H1 (cell line): ENCODE measurements around the gene RNF43. TPM values are rescaled to one million over a fixed set of nuclear protein-coding genes. Genes with fewer than 3 reads are reported as not detected.

Experiments
- CTCF ChIA-PET: fragments of 300-600 bp; sonication (Branson Sonifier 250); formaldehyde crosslinking; loops from one replicate; lab custom pipeline; 2021; ENCODE audit not compliant: partially characterized antibody; lab: Charles Lee
- POLR2A ChIA-PET: fragments of 300-600 bp; sonication (Branson Sonifier 250); formaldehyde crosslinking; loops from one replicate; lab custom pipeline; 2021; ENCODE audit warnings: inconsistent platforms; ENCODE audit not compliant: partially characterized antibody; lab: Charles Lee
- DNase-seq, 2 experiments: peaks; one replicate each; pipeline versions ENCODE4 v3.0.0 to v3.0.0-alpha.2; 2010 to 2022; ENCODE audit warnings: low spot score in 2 of 2, low read depth in 1 of 2, mixed read lengths in 1 of 2
- FAIRE-seq: peaks from 2 replicates; lab custom pipeline; 2011; peaks lifted over from hg19 to GRCh38; lab: Jason Lieb, UNC
- H2AFZ ChIP-seq: 2 replicates; pipeline ENCODE4 v1.8.1; 2012; ENCODE audit warnings: low read length, inconsistent platforms
- H2AK5ac ChIP-seq: 2 replicates; pipeline ENCODE4 v1.6.1; 2013; ENCODE audit warnings: low read depth, low read length
- H2BK120ac ChIP-seq: replicated peaks from 2 replicates; pipeline ENCODE3; 2013; ENCODE audit warnings: low read depth, low read length, inconsistent platforms
- H2BK12ac ChIP-seq: 2 replicates; pipeline ENCODE4 v1.6.1; 2013; ENCODE audit warnings: low read depth, low read length
- H2BK15ac ChIP-seq: 2 replicates; pipeline ENCODE4 v1.6.1; 2013; ENCODE audit warnings: low read length
- H2BK20ac ChIP-seq: 2 replicates; pipeline ENCODE4 v1.6.1; 2013; ENCODE audit warnings: low read length
- H2BK5ac ChIP-seq: 2 replicates; pipeline ENCODE4 v1.6.1; 2013; ENCODE audit warnings: low read depth, low read length
- H3K14ac ChIP-seq: 2 replicates; pipeline ENCODE4 v1.6.1; 2013; ENCODE audit warnings: inconsistent platforms; ENCODE audit not compliant: insufficient read length
- H3K18ac ChIP-seq: 2 replicates; pipeline ENCODE4 v1.6.1; 2013; ENCODE audit warnings: low read length; ENCODE audit errors: extremely low read depth
- H3K23ac ChIP-seq: 2 replicates; pipeline ENCODE4 v1.6.1; 2013; ENCODE audit warnings: inconsistent platforms; ENCODE audit not compliant: insufficient read length
- H3K23me2 ChIP-seq: 2 replicates; pipeline ENCODE4 v1.6.1; 2013; ENCODE audit warnings: low read depth, low read length
- H3K27ac ChIP-seq: 2 replicates; pipeline ENCODE4 v1.6.1; 2011; ENCODE audit warnings: low read depth, low read length, inconsistent platforms
- H3K27me3 ChIP-seq, 4 experiments: replicated peaks in 1 of 4; 1 replicate in 1 of 4; 2 replicates in 3 of 4; pipeline versions ENCODE4 v1.6.1 to v1.8.1; 2011 to 2013; ENCODE audit warnings: low read length in 3 of 4, mild to moderate bottlenecking in 3 of 4, inconsistent platforms in 2 of 4, mixed read lengths in 2 of 4, moderate library complexity in 1 of 4; ENCODE audit not compliant: control insufficient read depth in 3 of 4, insufficient read depth in 3 of 4; ENCODE audit errors: extremely low read depth in 1 of 4
- H3K36me3 ChIP-seq, 4 experiments: 2 replicates each; pipeline versions ENCODE4 v1.6.1 to v1.8.1; 2011 to 2013; ENCODE audit warnings: mild to moderate bottlenecking in 4 of 4, low read length in 3 of 4, moderate library complexity in 2 of 4, control low read depth in 1 of 4, inconsistent platforms in 1 of 4; ENCODE audit not compliant: insufficient read depth in 4 of 4, control insufficient read depth in 2 of 4
- H3K4ac ChIP-seq: replicated peaks from 2 replicates; pipeline ENCODE3; 2013; ENCODE audit warnings: low read length, low read depth, mixed read lengths, inconsistent platforms; ENCODE audit not compliant: insufficient read length
- H3K4me1 ChIP-seq, 4 experiments: replicated peaks in 1 of 4; 1 replicate in 1 of 4; 2 replicates in 3 of 4; pipeline versions ENCODE4 v1.6.1 to v1.8.1; 2011 to 2013; ENCODE audit warnings: low read length in 3 of 4, inconsistent platforms in 2 of 4, mixed read lengths in 1 of 4; ENCODE audit not compliant: insufficient read depth in 4 of 4, control insufficient read depth in 3 of 4
- H3K4me2 ChIP-seq, 2 experiments: 2 replicates each; pipeline versions ENCODE4 v1.6.1 to v1.8.1; 2011 to 2013; ENCODE audit warnings: low read depth in 2 of 2, low read length in 2 of 2, control low read depth in 1 of 2, inconsistent platforms in 1 of 2, mild to moderate bottlenecking in 1 of 2; ENCODE audit not compliant: insufficient read depth in 1 of 2
- H3K4me3 ChIP-seq, 4 experiments: fragments of 200-600, 300-600 bp in 1 of 4; sonication (generic), shearing (Covaris generic), sonication (Bioruptor Twin) in 1 of 4; 2 replicates each; pipeline versions ENCODE4 v1.5.1 to v1.8.1; 2011 to 2016; ENCODE audit warnings: low read length in 4 of 4, low read depth in 3 of 4, control low read depth in 2 of 4, inconsistent platforms in 2 of 4, mild to moderate bottlenecking in 2 of 4, mixed read lengths in 1 of 4, moderate library complexity in 1 of 4; ENCODE audit not compliant: insufficient read depth in 2 of 4; ENCODE audit errors: extremely low read depth in 1 of 4
- H3K56ac ChIP-seq: replicated peaks from 2 replicates; pipeline ENCODE3; 2013; ENCODE audit warnings: low read depth, mild to moderate bottlenecking, mixed read lengths, low read length, inconsistent platforms; ENCODE audit not compliant: insufficient read length
- H3K79me1 ChIP-seq: 2 replicates; pipeline ENCODE4 v1.6.1; 2013; ENCODE audit warnings: low read depth, low read length, control low read depth
- H3K79me2 ChIP-seq, 2 experiments: 2 replicates each; pipeline versions ENCODE4 v1.6.1 to v1.8.1; 2012 to 2013; ENCODE audit warnings: low read length in 2 of 2, mild to moderate bottlenecking in 2 of 2, inconsistent platforms in 1 of 2; ENCODE audit not compliant: insufficient read depth in 2 of 2, control insufficient read depth in 1 of 2
- H3K9ac ChIP-seq, 4 experiments: replicated peaks in 1 of 4; 1 replicate in 1 of 4; 2 replicates in 3 of 4; pipeline versions ENCODE4 v1.6.1 to v1.8.1; 2011 to 2013; ENCODE audit warnings: low read depth in 3 of 4, low read length in 3 of 4, control low read depth in 2 of 4, mild to moderate bottlenecking in 2 of 4, moderate library complexity in 2 of 4, inconsistent platforms in 1 of 4; ENCODE audit errors: extremely low read depth in 1 of 4
- H3K9me3 ChIP-seq, 2 experiments: 2 replicates each; pipeline versions ENCODE4 v1.6.1 to v1.8.1; 2012 to 2013; ENCODE audit warnings: mild to moderate bottlenecking in 2 of 2, moderate library complexity in 2 of 2, control low read depth in 1 of 2, inconsistent platforms in 1 of 2, low read depth in 1 of 2, low read length in 1 of 2, mixed read lengths in 1 of 2; ENCODE audit not compliant: insufficient read depth in 2 of 2
- H4K20me1 ChIP-seq, 2 experiments: replicated peaks in 1 of 2; 2 replicates each; pipeline versions ENCODE3 to v1.8.1; 2011 to 2013; ENCODE audit warnings: inconsistent platforms in 2 of 2, low read length in 2 of 2, mild to moderate bottlenecking in 1 of 2; ENCODE audit not compliant: insufficient read depth in 2 of 2, control insufficient read depth in 1 of 2
- H4K5ac ChIP-seq: 2 replicates; pipeline ENCODE4 v1.6.1; 2013; ENCODE audit warnings: low read length, low read depth, mixed read lengths, inconsistent platforms; ENCODE audit not compliant: insufficient read length
- H4K8ac ChIP-seq: 2 replicates; pipeline ENCODE4 v1.8.0; 2013; ENCODE audit warnings: mild to moderate bottlenecking, moderate library complexity, low read length, inconsistent platforms; ENCODE audit not compliant: insufficient read depth; ENCODE audit errors: extremely low read depth
- H4K91ac ChIP-seq: replicated peaks from 2 replicates; pipeline ENCODE3; 2013; ENCODE audit warnings: low read length, mixed read lengths, inconsistent platforms; ENCODE audit not compliant: insufficient read length
- CHD2 ChIP-seq: IDR thresholded peaks from 2 replicates; pipeline ENCODE4 v1.6.1; 2012; ENCODE audit warnings: low read length, improper control_type of control experiment
- GTF2F1 ChIP-seq: IDR thresholded peaks from 2 replicates; pipeline ENCODE4 v1.6.1; 2012; ENCODE audit warnings: low read depth, low read length, improper control_type of control experiment, borderline replicate concordance
- JUN ChIP-seq: IDR thresholded peaks from 2 replicates; pipeline ENCODE4 v1.6.1; 2011; ENCODE audit warnings: low read depth, mild to moderate bottlenecking, improper control_type of control experiment, low read length
- JUND ChIP-seq: IDR thresholded peaks from 2 replicates; pipeline ENCODE4 v1.6.1; 2011; ENCODE audit warnings: mild to moderate bottlenecking, improper control_type of control experiment, low read length
- NANOG ChIP-seq: IDR thresholded peaks from 2 replicates; pipeline ENCODE4 v1.6.1; 2011; ENCODE audit warnings: low read length, low read depth, mild to moderate bottlenecking, inconsistent platforms; ENCODE audit not compliant: insufficient read depth, poor library complexity, severe bottlenecking
- RAD21 ChIP-seq, 2 experiments: IDR thresholded peaks in 1 of 2; conservative IDR thresholded peaks in 1 of 2; 2 replicates each; pipeline ENCODE4 v1.6.1; 2011; ENCODE audit warnings: low read depth in 2 of 2, low read length in 2 of 2, improper control_type of control experiment in 1 of 2, inconsistent platforms in 1 of 2, mild to moderate bottlenecking in 1 of 2, moderate library complexity in 1 of 2
- SRF ChIP-seq: IDR thresholded peaks from 2 replicates; pipeline ENCODE4 v1.6.1; 2011; ENCODE audit warnings: mild to moderate bottlenecking, low read depth, low read length, moderate library complexity
- SUZ12 ChIP-seq: fragments of 200-600 bp; sonication (generic); IDR thresholded peaks from 2 replicates; pipeline ENCODE4 v1.6.1; 2012; ENCODE audit warnings: mild to moderate bottlenecking, inconsistent platforms, low read length, moderate library complexity, mixed read lengths
- WGBS, 2 experiments: shearing (Covaris generic) in 1 of 2; methylation state at CpG; one replicate each; pipeline versions ENCODE4 v1.1.6 to v1.1.7; 2013 to 2015; ENCODE audit warnings: low lambda C conversion rate in 2 of 2, mixed read lengths in 2 of 2, inconsistent platforms in 1 of 2, low coverage in 1 of 2, missing lambda C conversion rate in 1 of 2; ENCODE audit not compliant: insufficient replicate concordance in 2 of 2, insufficient coverage in 1 of 2, insufficient read length in 1 of 2; ENCODE audit errors: extremely low coverage in 1 of 2, missing lambda C conversion rate in 1 of 2; 5-methylcytosine and 5-hydroxymethylcytosine counted together
- polyA plus RNA-seq, 7 experiments: library from polyadenylated mRNA; depleted of rRNA in 3 of 7; stranded (reverse) in 5 of 7; unstranded in 2 of 7; fragments of >200 nt in 5 of 7; fragments of 200-250 nt in 2 of 7; gene quantifications; 1 replicate in 5 of 7; 2 replicates in 1 of 7; 4 replicates in 1 of 7; pipeline versions ENCODE4 v1.2.1 to v1.2.3, GENCODE V29; 2011 to 2013; ENCODE audit warnings: missing spikeins in 2 of 7, mixed read lengths in 2 of 7
- total RNA-seq: library from RNA; stranded (reverse); fragmentation: NEBNext Ultra II Directional; extraction: Animal tissue kit (Norgen Biotek cat#: 25700); gene quantifications from 2 replicates; pipeline ENCODE4 v1.2.1, GENCODE V29; 2021
- TF ChIP-seq, protein P1 (sequence below): IDR thresholded peaks from 2 replicates; pipeline ENCODE4 v1.6.1; 2012; ENCODE audit warnings: inconsistent platforms
- TF ChIP-seq, protein P2 (sequence below): IDR thresholded peaks from 2 replicates; pipeline ENCODE4 v1.6.1; 2011; ENCODE audit warnings: low read length, improper control_type of control experiment

The RNF43 gene
- total and polyA plus RNA-seq, 2 of the 8 experiments (the other 6 are each of a cell fraction or from before 2014, with no cell fraction given): 0.89 to 1.5 TPM

GRCh38 chr17:58415371-58416055, 1.8 kb downstream of the RNF43 start:
- Histone ChIP-seq H3K79me2 (no peaks in the 10 kb centered on the region), H3K9ac (no peak overlapping the region), H3K27ac (no peak overlapping the region), H2AFZ (no peak overlapping the region), H3K4me1 (no peaks in the 10 kb centered on the region; a peak in 1 of 7 replicates), H3K27me3 (no peaks in the 10 kb centered on the region), H4K91ac (no peak overlapping the region), H3K9me3 (no peaks in the 10 kb centered on the region), H2BK15ac (no peak overlapping the region; the same call in 1 of the 2 replicates), H3K56ac (no peak overlapping the region), H3K4ac (no peak overlapping the region), H4K20me1 (no peaks in the 10 kb centered on the region), H3K23ac (no peak overlapping the region), H2BK20ac (no peak overlapping the region), H2BK12ac (no peak overlapping the region), H3K79me1 (no peaks in the 10 kb centered on the region), H3K23me2 (no peaks in the 10 kb centered on the region; the same call in 1 of the 2 replicates), H3K4me2 (peak overlapping the region; percentile 15 to 74; a peak in 3 of 4 replicates), H3K18ac (no peak overlapping the region; the same call in 1 of the 2 replicates), H3K36me3 (no peaks in the 10 kb centered on the region), H4K5ac (no peak overlapping the region), H3K14ac (no peak overlapping the region), H2BK5ac (no peak overlapping the region), H2BK120ac (no peak overlapping the region), H2AK5ac (no peak overlapping the region), H3K4me3 (no peak overlapping the region; a peak in 2 of 8 replicates), H4K8ac (no peak overlapping the region)
- ChIA-PET CTCF (interaction anchor here (0.5 to 3.4 kb wide), 14 partner anchors 9 to 169 kb away, joined by 3 to 19 read pairs (median 5); partner anchors contain the start of gene SUPT4H1), POLR2A (interaction anchor here (1.2 to 2.5 kb wide), 7 partner anchors 10 to 93 kb away, joined by 3 to 14 read pairs (median 6); partner anchors contain the start of gene SUPT4H1)
- TF ChIP-seq SRF (no peak), JUN (no peak), CHD2 (no peak), NANOG (no peak), SUZ12 (no peak), JUND (no peak), RAD21 (IDR thresholded peaks at IDR 0.05 in 1 of 2, conservative IDR thresholded peaks at IDR 0.05 in 1 of 2; ENCODE audit: low read depth in 2 of 2, low read length in 2 of 2) (no peak), GTF2F1 (no peak)
- TF ChIP-seq, protein P1, sequence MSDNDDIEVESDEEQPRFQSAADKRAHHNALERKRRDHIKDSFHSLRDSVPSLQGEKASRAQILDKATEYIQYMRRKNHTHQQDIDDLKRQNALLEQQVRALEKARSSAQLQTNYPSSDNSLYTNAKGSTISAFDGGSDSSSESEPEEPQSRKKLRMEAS: no peak
- TF ChIP-seq, protein P2, sequence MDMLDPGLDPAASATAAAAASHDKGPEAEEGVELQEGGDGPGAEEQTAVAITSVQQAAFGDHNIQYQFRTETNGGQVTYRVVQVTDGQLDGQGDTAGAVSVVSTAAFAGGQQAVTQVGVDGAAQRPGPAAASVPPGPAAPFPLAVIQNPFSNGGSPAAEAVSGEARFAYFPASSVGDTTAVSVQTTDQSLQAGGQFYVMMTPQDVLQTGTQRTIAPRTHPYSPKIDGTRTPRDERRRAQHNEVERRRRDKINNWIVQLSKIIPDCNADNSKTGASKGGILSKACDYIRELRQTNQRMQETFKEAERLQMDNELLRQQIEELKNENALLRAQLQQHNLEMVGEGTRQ: no peak
- no peak for DNase-seq
- no peak for FAIRE-seq
- 90% methylated on average over 6 of the region's 6 CpGs; no CpG with 5 or more reads in 1 of the 2 experiments for WGBS, 2 experiments
